KMS-11 (cell line): Measurements from ENCODE around the gene HNRNPF.
"Not testable (repeated sequence)": the region's sequence is repeated elsewhere in the genome, so short reads cannot be mapped to it uniquely, and the experiment has no call there.

Source experiments
- H2AFZ ChIP-seq: fragments of 200-600 bp; sonication (generic); 2 replicates; pipeline ENCODE4 v1.6.1; 2016; ENCODE audit warnings: antibody characterized with exemption, mixed run types, low read depth
- H3K27ac ChIP-seq: fragments of 200-600 bp; sonication (generic); 2 replicates; pipeline ENCODE4 v1.6.1; 2016; ENCODE audit warnings: mild to moderate bottlenecking, mixed run types
- H3K27me3 ChIP-seq: fragments of 200-600 bp; sonication (generic); 2 replicates; pipeline ENCODE4 v1.6.1; 2017; ENCODE audit warnings: mild to moderate bottlenecking, low read depth, mixed run types, moderate library complexity; ENCODE audit not compliant: insufficient read depth
- H3K36me3 ChIP-seq: fragments of 200-600 bp; sonication (generic); 2 replicates; pipeline ENCODE4 v1.6.1; 2017; ENCODE audit warnings: mild to moderate bottlenecking, mixed run types; ENCODE audit not compliant: insufficient read depth
- H3K4me1 ChIP-seq: fragments of 200-600 bp; sonication (generic); 2 replicates; pipeline ENCODE4 v1.6.1; 2016; ENCODE audit warnings: mild to moderate bottlenecking, low read depth, mixed run types; ENCODE audit not compliant: poor library complexity, severe bottlenecking
- H3K4me2 ChIP-seq: fragments of 200-600 bp; sonication (generic); 2 replicates; pipeline ENCODE4 v1.7.0; 2016; ENCODE audit warnings: mild to moderate bottlenecking, mixed run types
- H3K4me3 ChIP-seq: fragments of 200-600 bp; sonication (generic); IDR thresholded peaks from 2 replicates; pipeline ENCODE4 v1.6.1; 2017; ENCODE audit warnings: low read depth, low read length, mixed read lengths; ENCODE audit not compliant: insufficient read depth
- H3K79me2 ChIP-seq: fragments of 200-600 bp; sonication (generic); 2 replicates; pipeline ENCODE4 v1.6.1; 2016; ENCODE audit warnings: low read depth, mixed run types; ENCODE audit not compliant: insufficient read depth
- H3K9ac ChIP-seq: fragments of 200-600 bp; sonication (generic); 2 replicates; pipeline ENCODE4 v1.6.1; 2016; ENCODE audit warnings: mild to moderate bottlenecking, mixed run types
- H4K20me1 ChIP-seq: fragments of 200-600 bp; sonication (generic); 2 replicates; pipeline ENCODE4 v1.6.1; 2016; ENCODE audit warnings: mild to moderate bottlenecking, mixed run types; ENCODE audit not compliant: insufficient read depth
- CTCF ChIP-seq: fragments of 200-600 bp; sonication (generic); conservative IDR thresholded peaks from 2 replicates; pipeline ENCODE4 v1.6.1; 2017; ENCODE audit warnings: low read depth, mild to moderate bottlenecking, antibody characterized with exemption, low read length, moderate library complexity, mixed read lengths

Gene HNRNPF

GRCh38 chr10:43452356-43452914 is 43.4 kb upstream of the HNRNPF start:
- H3K79me2 ChIP-seq: no peaks in the 10 kb centered on the region
- H2AFZ ChIP-seq: no peak overlapping the region
- no peak overlapping the region for H3K4me2 ChIP-seq
- peaks cover 28% of the 10 kb centered on the region for H3K4me1 ChIP-seq
- TF ChIP-seq CTCF: no peak
- H3K36me3 ChIP-seq: no peaks in the 10 kb centered on the region
- no peak overlapping the region for H3K9ac ChIP-seq
- no peak overlapping the region for H3K27ac ChIP-seq
- H4K20me1 ChIP-seq: no peaks in the 10 kb centered on the region
- H3K27me3 ChIP-seq: no peaks in the 10 kb centered on the region
- no peak overlapping the region for H3K4me3 ChIP-seq

GRCh38 chr10:43448742-43449141 is 39.8 kb upstream of the HNRNPF start:
- no peak for TF ChIP-seq CTCF
- Histone ChIP-seq H3K36me3 (no peaks in the 10 kb centered on the region), H3K9ac (no peak overlapping the region), H3K4me2 (no peak overlapping the region), H3K27me3 (no peaks in the 10 kb centered on the region), H3K4me3 (no peak overlapping the region), H3K4me1 (peaks cover 11% of the 10 kb centered on the region), H2AFZ (no peak overlapping the region), H3K79me2 (no peaks in the 10 kb centered on the region), H3K27ac (no peak overlapping the region), H4K20me1 (no peaks in the 10 kb centered on the region)

GRCh38 chr10:43446219-43447017 is 37.4 kb upstream of the HNRNPF start:
- H4K20me1 ChIP-seq, H2AFZ ChIP-seq, H3K79me2 ChIP-seq, H3K9ac ChIP-seq, H3K27me3 ChIP-seq, H3K27ac ChIP-seq, H3K4me1 ChIP-seq, H3K4me2 ChIP-seq, H3K4me3 ChIP-seq, H3K36me3 ChIP-seq: not testable (repeated sequence)

GRCh38 chr10:43444897-43445466 is 36.0 kb upstream of the HNRNPF start:
- Histone ChIP-seq H3K4me3 (no peak overlapping the region), H2AFZ (no peak overlapping the region), H3K27me3 (no peaks in the 10 kb centered on the region), H3K79me2 (no peaks in the 10 kb centered on the region), H3K4me2 (no peak overlapping the region), H3K4me1 (no peaks in the 10 kb centered on the region), H3K9ac (no peak overlapping the region), H3K27ac (no peak overlapping the region), H3K36me3 (no peaks in the 10 kb centered on the region), H4K20me1 (no peaks in the 10 kb centered on the region)
- TF ChIP-seq CTCF: no peak

GRCh38 chr10:43444323-43444722 is 35.3 kb upstream of the HNRNPF start:
- H3K27ac ChIP-seq: no peak overlapping the region
- H3K4me3 ChIP-seq: no peak overlapping the region
- TF ChIP-seq CTCF: no peak
- no peaks in the 10 kb centered on the region for H4K20me1 ChIP-seq
- no peaks in the 10 kb centered on the region for H3K36me3 ChIP-seq
- no peaks in the 10 kb centered on the region for H3K27me3 ChIP-seq
- H3K4me1 ChIP-seq: no peaks in the 10 kb centered on the region
- no peaks in the 10 kb centered on the region for H3K79me2 ChIP-seq
- H3K4me2 ChIP-seq: no peak overlapping the region
- no peak overlapping the region for H2AFZ ChIP-seq
- no peak overlapping the region for H3K9ac ChIP-seq
